Measurements from ENCODE around the gene RPL10.

The RPL10 gene

GRCh38 chrX:154401045-154401799 is 3.0 kb downstream of the RPL10 start:
- peak; percentile 49 for DNase-seq (ENCODE audit: low spot score)

GRCh38 chrX:154401918-154402621 is 3.9 kb downstream of the RPL10 start:
- DNase-seq (ENCODE audit: low spot score), result no peak

GRCh38 chrX:154402622-154403127 is 4.5 kb downstream of the RPL10 start:
- no peak for DNase-seq (ENCODE audit: low spot score)

- DNase-seq (ENCODE audit: low spot score), result no peak
Observed at GRCh38 chrX:154403192-154403591, 5.0 kb downstream of the RPL10 start.

- DNase-seq (ENCODE audit: low spot score), result no peak
Observed at GRCh38 chrX:154403858-154404257, 5.7 kb downstream of the RPL10 start.

GRCh38 chrX:154404625-154405192 is 6.5 kb downstream of the RPL10 start:
- no peak for DNase-seq (ENCODE audit: low spot score)

- no peak for DNase-seq (ENCODE audit: low spot score)
Observed at GRCh38 chrX:154408659-154409221, 10.6 kb downstream of the RPL10 start.

- DNase-seq (ENCODE audit: low spot score), result peak; percentile 91
Observed at GRCh38 chrX:154409222-154409871, 11.2 kb downstream of the RPL10 start, which contains the start of gene DNASE1L1. Gene DNASE1L1 (minus strand): TSS chrX:154409254. CDS start chrX:154405568, 3,686 bp downstream.

- DNase-seq (ENCODE audit: low spot score), result peak; percentile 56
Observed at GRCh38 chrX:154411981-154412340, 13.8 kb downstream of the RPL10 start.

- DNase-seq (ENCODE audit: low spot score), result no peak
Observed at GRCh38 chrX:154412468-154412867, 14.3 kb downstream of the RPL10 start.

- no peak for DNase-seq (ENCODE audit: low spot score)
Observed at GRCh38 chrX:154413142-154413541, 15.0 kb downstream of the RPL10 start.

- no peak for DNase-seq (ENCODE audit: low spot score)
Observed at GRCh38 chrX:154417157-154417556, 19.0 kb downstream of the RPL10 start.

- DNase-seq (ENCODE audit: low spot score), result no peak
Observed at GRCh38 chrX:154419189-154419588, 21.0 kb downstream of the RPL10 start.

GRCh38 chrX:154419688-154420401 is 21.7 kb downstream of the RPL10 start:
- no peak for DNase-seq (ENCODE audit: low spot score)

- DNase-seq (ENCODE audit: low spot score), result no peak
Observed at GRCh38 chrX:154420402-154420756, 22.2 kb downstream of the RPL10 start.

GRCh38 chrX:154426916-154427770 is 29.0 kb downstream of the RPL10 start:
- DNase-seq (ENCODE audit: low spot score), result no peak

- DNase-seq (ENCODE audit: low spot score), result peak; percentile 91
Observed at GRCh38 chrX:154428176-154429171, 30.3 kb downstream of the RPL10 start, which contains the start of gene ATP6AP1. Gene ATP6AP1 (plus strand): TSS chrX:154428677. CDS start chrX:154428693, 16 bp downstream.

- no peak for DNase-seq (ENCODE audit: low spot score)
Observed at GRCh38 chrX:154429711-154430110, 31.5 kb downstream of the RPL10 start.

- DNase-seq (ENCODE audit: low spot score), result no peak
Observed at GRCh38 chrX:154430479-154430878, 32.3 kb downstream of the RPL10 start.

Data from RKO (cell line).